CD14-positive monocyte (primary cell): ENCODE measurements around the gene ATP2A1. TPM values are rescaled to one million over a fixed set of nuclear protein-coding genes. Genes with fewer than 3 reads are reported as not detected.

Experiments used
- DNase-seq, 3 donors: peaks; one replicate each; pipeline ENCODE4 v3.0.0-alpha.2; 2011 to 2022
- H2AFZ ChIP-seq: 2 replicates; pipeline ENCODE4 v1.6.0; 2012; ENCODE audit warnings: mild to moderate bottlenecking, low read depth, low read length, inconsistent platforms; ENCODE audit not compliant: insufficient read depth, poor library complexity, severe bottlenecking
- H3K27ac ChIP-seq, 2 donors: 1 replicate in 1 of 2; 2 replicates in 1 of 2; pipeline ENCODE4 v1.5.1; 2012 to 2013; ENCODE audit warnings: low read length in 2 of 2, control low read depth in 1 of 2, inconsistent platforms in 1 of 2, low read depth in 1 of 2, mild to moderate bottlenecking in 1 of 2
- H3K27me3 ChIP-seq, 2 donors: one replicate each; pipeline versions ENCODE4 v1.6.0 to v1.6.1; 2011 to 2013; ENCODE audit warnings: low read length in 2 of 2; ENCODE audit not compliant: control insufficient read depth in 2 of 2, insufficient read depth in 2 of 2
- H3K36me3 ChIP-seq, 2 donors: replicated peaks in 1 of 2; 1 replicate in 1 of 2; 2 replicates in 1 of 2; pipeline versions ENCODE4 v1.5.1 to v1.6.1; 2012 to 2013; ENCODE audit warnings: low read length in 2 of 2, control low read depth in 1 of 2, inconsistent platforms in 1 of 2, mild to moderate bottlenecking in 1 of 2; ENCODE audit not compliant: insufficient read depth in 2 of 2, control insufficient read depth in 1 of 2
- H3K4me1 ChIP-seq, 2 donors: 1 replicate in 1 of 2; 2 replicates in 1 of 2; pipeline versions ENCODE4 v1.5.1 to v1.6.1; 2012 to 2013; ENCODE audit warnings: low read length in 2 of 2, control low read depth in 1 of 2, inconsistent platforms in 1 of 2, mild to moderate bottlenecking in 1 of 2, moderate library complexity in 1 of 2; ENCODE audit not compliant: insufficient read depth in 2 of 2, control insufficient read depth in 1 of 2
- H3K4me2 ChIP-seq: replicated peaks from 2 replicates; pipeline ENCODE3; 2012; ENCODE audit warnings: low read length, moderate library complexity, mild to moderate bottlenecking; ENCODE audit not compliant: poor library complexity, severe bottlenecking; ENCODE audit errors: extremely low read depth
- H3K4me3 ChIP-seq, 3 experiments: fragments of 200-600 bp in 1 of 3; sonication (generic) in 1 of 3; replicated peaks in 1 of 3; 1 replicate in 2 of 3; 2 replicates in 1 of 3; pipeline ENCODE4 v1.5.1; 2011 to 2013; ENCODE audit warnings: low read length in 3 of 3, mild to moderate bottlenecking in 3 of 3, control low read depth in 2 of 3, low read depth in 2 of 3, inconsistent platforms in 1 of 3, moderate library complexity in 1 of 3
- H3K79me2 ChIP-seq: 2 replicates; pipeline ENCODE4 v1.6.0; 2012; ENCODE audit warnings: mild to moderate bottlenecking, control low read depth, inconsistent platforms, low read length, moderate library complexity; ENCODE audit not compliant: insufficient read depth
- H3K9ac ChIP-seq: 2 replicates; pipeline ENCODE4 v1.6.0; 2017; ENCODE audit warnings: low read length, mild to moderate bottlenecking; ENCODE audit not compliant: insufficient read depth, poor library complexity, severe bottlenecking
- H3K9me3 ChIP-seq, 2 donors: replicated peaks in 1 of 2; 1 replicate in 1 of 2; 2 replicates in 1 of 2; pipeline versions ENCODE4 v1.5.1 to v1.6.1; 2012 to 2013; ENCODE audit warnings: low read length in 2 of 2, control low read depth in 1 of 2; ENCODE audit not compliant: control insufficient read depth in 1 of 2, insufficient read depth in 1 of 2
- H4K20me1 ChIP-seq: 2 replicates; pipeline ENCODE4 v1.6.0; 2012; ENCODE audit warnings: mild to moderate bottlenecking, low read length, control low read depth, moderate library complexity; ENCODE audit not compliant: insufficient read depth
- H3K27ac Mint-ChIP-seq, 7 donors: one replicate each; pipeline ENCODE4 v1.8.0; 2020; ENCODE audit warnings: mild to moderate bottlenecking in 7 of 7, mixed read lengths in 7 of 7, moderate library complexity in 6 of 7, inconsistent platforms in 2 of 7
- H3K27me3 Mint-ChIP-seq, 3 donors: one replicate each; pipeline ENCODE4 v1.8.0; 2021 to 2022; ENCODE audit warnings: low read depth in 3 of 3, mild to moderate bottlenecking in 3 of 3, mixed read lengths in 3 of 3, moderate library complexity in 3 of 3, inconsistent platforms in 1 of 3
- H3K36me3 Mint-ChIP-seq, 2 donors: one replicate each; pipeline ENCODE4 v1.8.0; 2020; ENCODE audit warnings: mixed read lengths in 2 of 2, inconsistent platforms in 1 of 2, mild to moderate bottlenecking in 1 of 2
- H3K4me1 Mint-ChIP-seq: one replicate; pipeline ENCODE4 v1.8.0; 2020; ENCODE audit warnings: mild to moderate bottlenecking, mixed read lengths
- H3K4me3 Mint-ChIP-seq, 2 donors: one replicate each; pipeline ENCODE4 v1.8.0; 2020; ENCODE audit warnings: mild to moderate bottlenecking in 2 of 2, mixed read lengths in 2 of 2, moderate library complexity in 1 of 2
- H3K9me3 Mint-ChIP-seq, 7 donors: one replicate each; pipeline ENCODE4 v1.8.0; 2020 to 2022; ENCODE audit warnings: mixed read lengths in 7 of 7, mild to moderate bottlenecking in 6 of 7, moderate library complexity in 6 of 7, inconsistent platforms in 2 of 7
- CTCF ChIP-seq: fragments of 200-600 bp; IDR thresholded peaks from one replicate; pipeline ENCODE4 v1.8.0; 2022; ENCODE audit warnings: antibody characterized with exemption, mild to moderate bottlenecking
- WGBS: methylation state at CpG from one replicate; pipeline ENCODE4 v1.1.5; 2013; ENCODE audit warnings: missing lambda C conversion rate; ENCODE audit not compliant: insufficient coverage; 5-methylcytosine and 5-hydroxymethylcytosine counted together
- intact Hi-C, 2 donors: fragments of 100-400 bp; cut with micrococcal nuclease; formaldehyde crosslinking; loops; one replicate each; pipeline versions ENCODE4 v1.15.0 to v1.15.1; 2023
- polyA plus RNA-seq, 3 donors: library from polyadenylated mRNA; depleted of rRNA in 1 of 3; unstranded in 2 of 3; stranded (reverse) in 1 of 3; fragments of 300-500 nt in 2 of 3; fragments of >200 nt in 1 of 3; fragmentation: Illumina TruSeq in 2 of 3; gene quantifications; 1 replicate in 2 of 3; 2 replicates in 1 of 3; pipeline ENCODE4 v1.2.3, GENCODE V29; 2012 to 2021
- small RNA-seq: library from RNA; depleted of rRNA; stranded (forward); fragments of <200 nt; gene quantifications from one replicate; pipeline ENCODE3, GENCODE V24; 2012; ENCODE audit warnings: low read depth; ENCODE audit not compliant: insufficient read length

ATP2A1 gene
- polyA plus RNA-seq, 3 donors, result 0.57 TPM; not detected in 2

- Histone ChIP-seq H3K79me2 (peaks cover 33% of the 10 kb centered on the region), H3K9me3 (no peaks in the 10 kb centered on the region), H3K4me2 (peak within 1 kb of the TSS; percentile 92), H4K20me1 (peaks cover 8% of the 10 kb centered on the region), H3K36me3 (peaks cover 20 to 31% of the 10 kb centered on the region in 2 donors), H3K4me3 (peak within 1 kb of the TSS; percentile 71 to 94 (median 80)), H2AFZ (peak within 1 kb of the TSS; percentile 98), H3K4me1 (peaks cover 18 to 27% of the 10 kb centered on the region in 2 donors), H3K9ac (peak within 1 kb of the TSS; percentile 89), H3K27me3 (no peaks in the 10 kb centered on the region), H3K27ac (peak within 1 kb of the TSS in 1 of 2 donors; percentile 79)
- DNase-seq, result peak; percentile 99 to 100 (median 100)
- no peak for TF ChIP-seq CTCF
- intact Hi-C loops, result no loop called here
- peaks cover 34 to 38% of the 10 kb centered on the region in 2 donors for H3K36me3 Mint-ChIP-seq
- peaks cover 2 to 7% (median 4%) of the 10 kb centered on the region in 3 donors for H3K27me3 Mint-ChIP-seq
- whole genome bisulfite sequencing, result under 1% methylated on average over 73 of the region's 79 CpGs
- H3K27ac Mint-ChIP-seq, result peak within 1 kb of the TSS; percentile 83 to 95 (median 91)
- no peaks in the 10 kb centered on the region for H3K9me3 Mint-ChIP-seq
- H3K4me1 Mint-ChIP-seq, result peaks cover 26% of the 10 kb centered on the region
- H3K4me3 Mint-ChIP-seq, result peak within 1 kb of the TSS; percentile 90 to 97
Observed at GRCh38 chr16:28950648-28951409, 72.5 kb downstream of the ATP2A1 start, which contains the start of gene NFATC2IP. Gene NFATC2IP, plus strand, starts transcription at chr16:28950937. Its CDS starts 75 bp downstream, at chr16:28951012.

GRCh38 chr16:28951410-28951943 lies 73.2 kb downstream of the ATP2A1 start:
- DNase-seq, result no peak
- no peaks in the 10 kb centered on the region for H3K9me3 Mint-ChIP-seq
- peak overlapping the region; percentile 90 to 97 for H3K4me3 Mint-ChIP-seq
- H3K4me1 Mint-ChIP-seq, result peaks cover 25% of the 10 kb centered on the region
- Histone ChIP-seq H3K27ac (peak overlapping the region in 1 of 2 donors; percentile 79), H2AFZ (peak overlapping the region; percentile 98), H3K4me1 (peaks cover 16 to 24% of the 10 kb centered on the region in 2 donors), H3K9me3 (no peaks in the 10 kb centered on the region), H3K36me3 (peaks cover 27 to 37% of the 10 kb centered on the region in 2 donors), H3K27me3 (no peaks in the 10 kb centered on the region), H3K4me2 (peak overlapping the region; percentile 92), H3K4me3 (peak overlapping the region; percentile 71 to 94 (median 80)), H3K79me2 (peaks cover 33% of the 10 kb centered on the region), H3K9ac (peak overlapping the region; percentile 89), H4K20me1 (peaks cover 8% of the 10 kb centered on the region)
- 2% methylated on average over 15 of the region's 17 CpGs for WGBS
- peaks cover 2 to 7% (median 4%) of the 10 kb centered on the region in 3 donors for H3K27me3 Mint-ChIP-seq
- no peak for TF ChIP-seq CTCF
- peak overlapping the region in 6 of 7 donors; percentile 35 to 95 (median 87) for H3K27ac Mint-ChIP-seq
- peaks cover 40 to 44% of the 10 kb centered on the region in 2 donors for H3K36me3 Mint-ChIP-seq
- intact Hi-C loops, result no loop called here

Small RNAs within 50 kb of the gene (small RNA-seq; reads per million reads assigned to genes)
- not detected for gene RF00416

Other genes with a start within 250 kb of the ATP2A1 start
- under 1 TPM in 1 of 3 donors, not detected in 2; 0.11 TPM for gene NPIPB8, start 240.4 kb upstream of the ATP2A1 start, polyA plus RNA-seq
- gene EIF3C, start 167.0 kb upstream of the ATP2A1 start, polyA plus RNA-seq, result 100 to 1,000 TPM; 120 to 187 (median 170) TPM
- gene NPIPB9, start 126.7 kb upstream of the ATP2A1 start, polyA plus RNA-seq, result 1 to 10 TPM in 1 of 3 donors, not detected in 2; 1.4 TPM
- gene ATXN2L, start 55.5 kb upstream of the ATP2A1 start, polyA plus RNA-seq, result 100 to 1,000 TPM in 1 of 3 donors, 10 to 100 TPM in 1, 1 to 10 TPM in 1; 4.8 to 118 (median 10.2) TPM
- gene TUFM, start 32.1 kb upstream of the ATP2A1 start, polyA plus RNA-seq, result 100 to 1,000 TPM; 146 to 157 (median 148) TPM
- gene SH2B1, start 14.6 kb upstream of the ATP2A1 start, polyA plus RNA-seq, result 10 to 100 TPM in 1 of 3 donors, 1 to 10 TPM in 1, under 1 TPM in 1; 0.93 to 55.9 (median 1.1) TPM
- 10 to 100 TPM in 1 of 3 donors, 1 to 10 TPM in 2; 1.9 to 21.6 (median 2.5) TPM for gene RABEP2, start 46.8 kb downstream of the ATP2A1 start, polyA plus RNA-seq
- under 1 TPM; 0.28 to 0.75 (median 0.65) TPM for gene CD19, start 53.5 kb downstream of the ATP2A1 start, polyA plus RNA-seq
- 100 to 1,000 TPM in 1 of 3 donors, 10 to 100 TPM in 2; 17.5 to 125 (median 18.4) TPM for gene NFATC2IP, start 72.4 kb downstream of the ATP2A1 start, polyA plus RNA-seq
- 100 to 1,000 TPM in 1 of 3 donors, 10 to 100 TPM in 2; 93.4 to 104 (median 97.2) TPM for gene SPNS1, start 96.3 kb downstream of the ATP2A1 start, polyA plus RNA-seq
- 10 to 100 TPM in 1 of 3 donors, 1 to 10 TPM in 2; 1.5 to 25.2 (median 1.9) TPM for gene LAT, start 106.6 kb downstream of the ATP2A1 start, polyA plus RNA-seq